OCI-M2 (cell line): ENCODE measurements around the gene AIFM2.

Experiments
- DNase-seq: peaks from one replicate; lab custom pipeline; 2025; ENCODE audit not compliant: unreplicated experiment; lab: John Stamatoyannopoulos, UW

Gene AIFM2

GRCh38 chr10:70063418-70064098 is 69.1 kb downstream of the AIFM2 start:
- no peak for DNase-seq
